ENCODE data around the gene TMEM25.

GRCh38 chr11:118547132-118547531 is 16.1 kb downstream of the TMEM25 start:
- no peak for TF ChIP-seq CTCF (IDR thresholded peaks at IDR 0.05; ENCODE audit: extremely low read depth in 1 of 2, insufficient read depth in 1 of 2, low read depth in 1 of 2, low read length in 2 of 2)
- no peak for TF ChIP-seq MAX (IDR thresholded peaks at IDR 0.05; ENCODE audit: insufficient read depth, insufficient read length)
- TF ChIP-seq EZH2 (IDR thresholded peaks at IDR 0.05; ENCODE audit: borderline replicate concordance, low read depth, low read length, severe bottlenecking) = no peak

Data from endothelial cell of umbilical vein (primary cell).